HEK293 (cell line): ENCODE results near the gene TBC1D22A.

ENCODE experiments used
- CTCF ChIA-PET: fragments of 350-600 bp; formaldehyde crosslinking; extraction: SDS; loops from one replicate; lab custom pipeline; 2021; ENCODE audit warnings: antibody characterized with exemption; lab: Yijun Ruan, JAX
- POLR2A ChIA-PET: fragments of 300-600 bp; formaldehyde crosslinking; extraction: SDS; loops from one replicate; lab custom pipeline; 2020; ENCODE audit warnings: antibody characterized with exemption, inconsistent platforms; lab: Yijun Ruan, JAX
- H3K27ac ChIP-seq: fragments of 200-500 bp; sonication (Bioruptor generic); 2 replicates; pipeline ENCODE4 v1.5.1; 2014; ENCODE audit warnings: low read depth, low read length, control low read depth, inconsistent platforms; ENCODE audit errors: extremely low read depth
- H3K36me3 ChIP-seq, 2 experiments: fragments of 200-500 bp in 1 of 2; sonication (Bioruptor generic) in 1 of 2; 1 replicate in 1 of 2; 2 replicates in 1 of 2; pipeline ENCODE4 v1.5.1; 2014 to 2017; ENCODE audit warnings: inconsistent platforms in 2 of 2, low read length in 2 of 2; ENCODE audit not compliant: control insufficient read depth in 2 of 2, insufficient read depth in 1 of 2
- H3K4me1 ChIP-seq: fragments of 200-500 bp; sonication (Bioruptor generic); 2 replicates; pipeline ENCODE4 v1.5.1; 2014; ENCODE audit warnings: mild to moderate bottlenecking, low read length, inconsistent platforms; ENCODE audit not compliant: control insufficient read depth, insufficient read depth
- H3K4me3 ChIP-seq: 2 replicates; pipeline ENCODE4 v1.5.1; 2011; ENCODE audit warnings: low read depth, mild to moderate bottlenecking, control low read depth, low read length, moderate library complexity
- H3K9me3 ChIP-seq: fragments of 200-500 bp; sonication (Bioruptor generic); 2 replicates; pipeline ENCODE4 v1.5.1; 2014; ENCODE audit warnings: low read depth, low read length, inconsistent platforms; ENCODE audit not compliant: control insufficient read depth, insufficient read depth
- GFI1B ChIP-seq: fragments of 450-650 bp; formaldehyde crosslinking; IDR thresholded peaks from 2 replicates; pipeline ENCODE4 v1.5.1; 2016; ENCODE audit warnings: missing biosample characterization, missing genetic modification characterization
- KLF10 ChIP-seq: fragments of 450-650 bp; IDR thresholded peaks from 2 replicates; pipeline ENCODE4 v1.5.1; 2018; ENCODE audit warnings: missing biosample characterization, mild to moderate bottlenecking, missing genetic modification characterization
- KLF16 ChIP-seq: fragments of 450-650 bp; formaldehyde crosslinking; IDR thresholded peaks from 2 replicates; pipeline ENCODE4 v1.5.1; 2017; ENCODE audit warnings: missing biosample characterization, missing genetic modification characterization
- KLF17 ChIP-seq: fragments of 450-650 bp; formaldehyde crosslinking; IDR thresholded peaks from 2 replicates; pipeline ENCODE4 v1.5.1; 2016; ENCODE audit warnings: missing biosample characterization, missing genetic modification characterization
- KLF9 ChIP-seq: fragments of 450-650 bp; formaldehyde crosslinking; IDR thresholded peaks from 2 replicates; pipeline ENCODE4 v1.5.1; 2016; ENCODE audit warnings: missing biosample characterization, missing genetic modification characterization, low read depth
- MEIS1 ChIP-seq: sonication (generic); formaldehyde crosslinking; IDR thresholded peaks from 2 replicates; pipeline ENCODE4 v1.8.1; 2022; ENCODE audit warnings: missing genetic modification reagents, mild to moderate bottlenecking, borderline replicate concordance
- PRDM2 ChIP-seq: fragments of 450-650 bp; formaldehyde crosslinking; IDR thresholded peaks from 2 replicates; pipeline ENCODE4 v1.5.1; 2016; ENCODE audit warnings: missing biosample characterization, missing genetic modification characterization, borderline replicate concordance
- TRIM28 ChIP-seq: IDR thresholded peaks from 2 replicates; pipeline ENCODE4 v1.6.1; 2011; ENCODE audit warnings: low read length, control low read depth, borderline replicate concordance
- ZBTB10 ChIP-seq: fragments of 450-650 bp; formaldehyde crosslinking; IDR thresholded peaks from 2 replicates; pipeline ENCODE4 v1.5.1; 2016; ENCODE audit warnings: missing biosample characterization, missing genetic modification characterization
- ZNF112 ChIP-seq: fragments of 450-650 bp; formaldehyde crosslinking; IDR thresholded peaks from 2 replicates; pipeline ENCODE4 v1.5.0; 2017; ENCODE audit warnings: missing biosample characterization, missing genetic modification characterization
- ZNF2 ChIP-seq: fragments of 450-650 bp; formaldehyde crosslinking; IDR thresholded peaks from 2 replicates; pipeline ENCODE4 v1.5.1; 2016; ENCODE audit warnings: missing biosample characterization, missing genetic modification characterization
- ZNF202 ChIP-seq: fragments of 450-650 bp; formaldehyde crosslinking; IDR thresholded peaks from 2 replicates; pipeline ENCODE4 v1.5.1; 2016; ENCODE audit warnings: missing biosample characterization, missing genetic modification characterization, borderline replicate concordance
- ZNF391 ChIP-seq: fragments of 450-650 bp; formaldehyde crosslinking; IDR thresholded peaks from 2 replicates; pipeline ENCODE4 v1.5.1; 2016; ENCODE audit warnings: low read depth, missing biosample characterization, missing genetic modification characterization, borderline replicate concordance
- ZNF404 ChIP-seq: fragments of 450-650 bp; formaldehyde crosslinking; IDR thresholded peaks from 2 replicates; pipeline ENCODE4 v1.5.1; 2017; ENCODE audit warnings: missing biosample characterization, missing genetic modification characterization
- ZNF558 ChIP-seq: fragments of 450-650 bp; formaldehyde crosslinking; IDR thresholded peaks from 2 replicates; pipeline ENCODE4 v1.5.1; 2016; ENCODE audit warnings: missing biosample characterization, missing genetic modification characterization
- ZNF585B ChIP-seq: fragments of 450-650 bp; formaldehyde crosslinking; IDR thresholded peaks from 2 replicates; pipeline ENCODE4 v1.5.1; 2016; ENCODE audit warnings: missing biosample characterization, missing genetic modification characterization
- ZNF624 ChIP-seq: fragments of 450-650 bp; formaldehyde crosslinking; IDR thresholded peaks from 2 replicates; pipeline ENCODE4 v1.5.1; 2017; ENCODE audit warnings: missing biosample characterization, missing genetic modification characterization
- ZNF645 ChIP-seq: fragments of 450-650 bp; formaldehyde crosslinking; IDR thresholded peaks from 2 replicates; pipeline ENCODE4; 2016; ENCODE audit warnings: missing biosample characterization, missing genetic modification characterization
- ZSCAN5A ChIP-seq: fragments of 450-650 bp; formaldehyde crosslinking; IDR thresholded peaks from 2 replicates; pipeline ENCODE4 v1.5.1; 2016; ENCODE audit warnings: missing biosample characterization, missing genetic modification characterization

TBC1D22A gene

GRCh38 chr22:46896568-46897245 lies 134.3 kb downstream of the TBC1D22A start (continued):
- TF ChIP-seq PRDM2 (tag by site-specific recombination) (no peak), KLF17 (tag by site-specific recombination) (no peak), ZNF404 (no peak), ZNF585B (tag by site-specific recombination) (no peak), ZNF391 (tag by site-specific recombination) (no peak), ZNF645 (no peak), ZNF202 (tag by site-specific recombination) (no peak), KLF16 (tag by site-specific recombination) (no peak)

GRCh38 chr22:46897246-46897623 lies 134.8 kb downstream of the TBC1D22A start:
- H3K36me3 ChIP-seq, result peaks cover 0 to 39% of the 10 kb centered on the region in 2 experiments; a peak in 2 of 3 replicates
- no peak overlapping the region for H3K4me3 ChIP-seq
- ChIA-PET POLR2A (interaction anchor here (1.2 kb wide), 1 partner anchor 135 kb away, joined by 3 read pairs; the partner anchor contains the start of gene TBC1D22A), CTCF (no interaction called here)
- no peaks in the 10 kb centered on the region for H3K4me1 ChIP-seq
- H3K9me3 ChIP-seq, result no peaks in the 10 kb centered on the region
- no peak overlapping the region for H3K27ac ChIP-seq
- no peak for TF ChIP-seq ZNF624 (tag by site-specific recombination)
- no peak for TF ChIP-seq KLF17 (tag by site-specific recombination)

GRCh38 chr22:46900549-46900948 lies 138.1 kb downstream of the TBC1D22A start:
- Histone ChIP-seq H3K9me3 (no peaks in the 10 kb centered on the region), H3K27ac (no peak overlapping the region), H3K4me3 (no peak overlapping the region), H3K36me3 (peaks cover 0 to 13% of the 10 kb centered on the region in 2 experiments; a peak in 2 of 3 replicates), H3K4me1 (no peaks in the 10 kb centered on the region)
- ChIA-PET POLR2A (interaction anchor here (0.7 kb wide), 1 partner anchor 149 kb away, joined by 14 read pairs; no protein-coding TSS in a partner anchor), CTCF (no interaction called here)
- TF ChIP-seq KLF10 (tag by site-specific recombination) (no peak), MEIS1 (no peak), KLF9 (no peak), ZNF112 (tag by site-specific recombination) (no peak), ZBTB10 (no peak), TRIM28 (no peak), GFI1B (tag by site-specific recombination) (no peak), ZSCAN5A (no peak), ZNF2 (tag by site-specific recombination) (no peak), ZNF558 (tag by site-specific recombination) (no peak)
